HG03520 (cell line): ENCODE data around the gene CRHR1.

ENCODE experiments used
- ATAC-seq: cut with Tn5 transposase; IDR thresholded peaks from one replicate; pipeline ENCODE4 v1.9.1; 2021; ENCODE audit warnings: mild to moderate bottlenecking, moderate library complexity; ENCODE audit not compliant: unreplicated experiment

CRHR1 gene

GRCh38 chr17:45758544-45758943 is 25.6 kb upstream of the CRHR1 start:
- ATAC-seq, result no peak

DNA sequence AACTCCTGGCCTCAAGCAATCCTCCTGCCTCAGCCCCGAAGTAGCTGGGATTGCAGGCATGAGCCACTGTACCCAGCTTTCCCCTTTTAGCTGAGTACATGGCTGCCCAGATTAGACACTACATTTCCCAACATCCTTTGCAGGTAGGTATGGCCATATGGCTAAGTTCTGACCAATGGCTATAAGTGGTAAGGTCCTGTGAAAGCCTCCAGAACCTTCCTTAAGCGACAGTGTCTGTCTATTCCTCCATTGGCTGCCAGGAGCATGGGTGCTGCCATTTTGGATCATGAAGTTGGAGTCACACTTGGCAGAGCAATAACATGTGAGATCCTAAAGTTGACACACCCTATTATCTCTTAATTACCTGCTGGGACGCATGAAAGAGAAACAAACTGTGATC is 24.4 kb upstream of the CRHR1 start:
- ATAC-seq, result no peak

GRCh38 chr17:45761957-45762565 is 22.1 kb upstream of the CRHR1 start:
- no peak for ATAC-seq

DNA sequence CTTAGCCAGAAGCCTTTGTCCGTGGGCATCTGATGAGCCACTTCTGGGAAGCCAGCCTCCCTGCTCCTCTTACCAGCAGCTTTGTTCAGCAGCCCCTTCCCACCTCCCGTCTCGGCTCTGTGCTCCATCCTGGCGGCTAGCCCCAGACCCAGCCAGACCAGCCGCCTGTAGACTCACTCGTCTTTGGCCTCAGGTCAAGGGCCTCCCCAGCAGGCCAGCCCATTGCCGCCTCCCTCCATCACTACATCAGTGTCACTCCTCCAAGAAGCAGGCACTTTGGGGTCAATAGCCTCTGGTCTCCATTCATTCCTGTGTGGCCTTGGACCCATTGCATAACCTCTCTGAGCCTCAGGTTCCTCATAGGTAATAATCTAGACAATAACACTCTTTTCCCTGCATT is 20.9 kb upstream of the CRHR1 start:
- ATAC-seq, result no peak

GRCh38 chr17:45764479-45764878 is 19.6 kb upstream of the CRHR1 start:
- ATAC-seq, result no peak

- no peak for ATAC-seq
These were observed 16.1 kb upstream of the CRHR1 start for GRCh38 chr17:45768000-45768399.

GRCh38 chr17:45770632-45771270 is 13.4 kb upstream of the CRHR1 start:
- no peak for ATAC-seq

DNA sequence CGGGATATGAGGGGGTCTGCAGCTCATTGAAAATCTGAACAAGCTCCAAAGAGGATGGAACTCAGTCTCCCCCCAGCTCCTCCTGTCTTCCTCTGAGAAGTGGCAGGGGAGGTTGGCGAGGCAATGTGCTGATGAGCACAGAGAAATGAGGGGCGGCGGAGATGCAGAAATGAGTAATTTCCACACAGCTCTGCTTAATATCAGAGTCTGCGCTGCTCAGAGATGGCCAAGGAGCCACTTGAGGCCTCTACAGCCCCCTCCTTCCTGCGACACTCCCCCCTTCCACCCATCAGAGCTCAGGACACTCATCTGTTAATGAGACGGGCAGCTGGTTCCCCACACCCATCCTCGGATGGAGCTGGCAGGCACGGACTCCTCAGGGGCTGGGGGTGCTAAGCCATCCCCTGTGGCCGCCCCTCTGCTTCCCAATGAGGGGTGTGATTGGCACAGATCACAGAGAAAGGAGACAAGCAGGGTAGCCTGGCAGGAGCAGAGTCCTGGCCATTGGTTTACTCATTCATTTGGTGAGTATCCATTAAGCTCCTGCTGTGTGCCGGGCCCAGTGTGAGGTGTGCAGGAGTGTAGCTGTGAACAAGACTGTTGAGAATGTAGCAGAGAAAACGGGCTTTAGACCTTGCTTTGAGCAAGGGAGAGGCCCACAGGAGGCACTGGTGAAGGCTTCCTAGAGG is 12.7 kb upstream of the CRHR1 start:
- ATAC-seq, result no peak

DNA sequence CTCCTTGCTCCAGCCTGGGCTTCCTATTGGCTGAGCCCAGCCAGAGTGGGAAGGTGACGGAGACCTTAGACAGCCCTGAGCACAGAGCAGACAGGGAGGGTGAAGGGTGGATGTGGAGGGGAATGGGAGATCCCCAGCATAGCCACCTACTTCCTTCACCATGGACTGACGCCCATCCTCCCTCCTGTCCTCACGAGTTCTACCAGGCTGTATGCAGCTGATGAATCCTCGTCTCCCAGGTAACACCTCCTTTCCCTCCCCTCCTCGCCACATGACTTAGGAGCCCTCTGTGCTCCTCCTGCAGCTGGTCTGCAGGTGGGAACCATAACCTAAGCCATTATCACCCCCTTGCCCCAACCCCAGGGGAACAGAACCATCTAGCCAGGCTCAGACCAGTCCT is 9.0 kb upstream of the CRHR1 start:
- ATAC-seq, result no peak

- no peak for ATAC-seq
These were observed 8.5 kb upstream of the CRHR1 start for GRCh38 chr17:45775576-45776011.

DNA sequence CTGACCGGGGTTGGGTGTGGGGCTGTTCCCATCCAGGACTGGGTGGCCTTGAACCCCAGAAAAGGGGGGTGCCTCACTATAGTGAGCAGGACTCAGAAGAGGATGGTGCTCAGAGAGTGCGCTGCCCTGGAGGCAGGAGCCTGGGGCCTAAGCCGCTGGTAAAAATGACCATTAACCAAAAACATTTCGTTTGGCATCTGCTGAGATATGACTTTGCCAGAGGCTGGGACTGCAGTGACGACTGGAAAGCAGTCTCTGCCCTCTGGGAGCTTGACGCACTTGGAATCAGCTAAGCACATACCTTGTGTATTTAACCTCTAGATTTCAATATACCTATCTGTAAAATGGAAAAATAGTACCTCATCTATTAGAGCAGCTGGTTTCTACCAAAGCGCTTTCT is 7.2 kb upstream of the CRHR1 start:
- no peak for ATAC-seq

- ATAC-seq, result no peak
These were observed 6.7 kb upstream of the CRHR1 start for GRCh38 chr17:45777388-45777787.

DNA sequence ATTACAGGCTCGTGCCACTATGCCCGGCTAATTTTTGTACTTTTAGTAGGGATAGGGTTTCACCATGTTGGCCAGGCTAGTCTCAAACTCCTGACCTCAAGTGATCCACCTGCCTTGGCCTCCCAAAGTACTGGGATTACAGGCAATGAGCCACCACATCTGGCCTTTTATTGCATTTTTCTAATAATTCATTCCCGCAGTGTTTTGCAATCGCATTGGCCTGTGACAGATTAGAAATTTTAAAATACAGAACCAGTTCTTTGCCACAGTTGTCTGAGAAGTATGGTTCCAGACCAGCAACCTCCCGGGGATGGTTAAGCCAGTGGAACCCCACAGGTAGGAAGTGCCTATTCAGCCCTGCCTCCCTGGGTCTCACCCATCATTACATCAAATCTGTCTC is 3.2 kb upstream of the CRHR1 start:
- no peak for ATAC-seq

DNA sequence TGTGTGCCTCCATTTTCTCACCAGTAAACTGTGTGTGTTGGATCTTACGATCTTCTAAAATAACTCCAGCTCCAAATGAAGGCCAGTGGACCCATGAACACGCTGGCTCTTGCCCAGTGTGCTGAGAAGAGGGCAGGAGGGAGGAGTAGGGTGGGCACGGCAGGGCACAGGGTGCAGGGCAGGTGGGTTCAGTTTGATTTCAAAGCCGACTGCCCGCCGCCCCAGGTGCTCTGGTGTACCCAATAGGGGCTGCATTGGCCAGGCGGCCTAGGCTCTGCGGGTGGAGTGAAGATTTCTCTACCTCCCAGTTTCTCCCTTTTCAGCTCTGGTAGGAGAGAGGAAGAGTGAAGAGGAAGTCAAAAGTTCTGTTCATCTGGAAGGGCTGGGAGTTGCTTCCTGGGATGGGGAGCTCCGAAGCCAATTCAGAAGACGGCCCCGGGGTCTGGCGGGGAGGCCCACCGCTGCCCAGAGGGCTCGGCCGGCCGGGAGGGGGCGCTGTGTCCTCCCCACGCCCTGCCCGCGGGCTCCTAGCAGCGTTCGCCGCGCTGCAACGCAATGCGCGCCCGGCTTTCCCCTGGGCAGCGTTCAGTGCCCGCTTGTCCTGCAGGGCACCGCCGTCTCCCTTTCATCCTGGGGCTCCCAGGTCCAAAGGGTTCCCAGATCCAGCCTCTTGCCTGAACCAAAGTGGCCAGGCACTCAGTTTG is 1.1 kb upstream of the CRHR1 start:
- ATAC-seq, result no peak

DNA sequence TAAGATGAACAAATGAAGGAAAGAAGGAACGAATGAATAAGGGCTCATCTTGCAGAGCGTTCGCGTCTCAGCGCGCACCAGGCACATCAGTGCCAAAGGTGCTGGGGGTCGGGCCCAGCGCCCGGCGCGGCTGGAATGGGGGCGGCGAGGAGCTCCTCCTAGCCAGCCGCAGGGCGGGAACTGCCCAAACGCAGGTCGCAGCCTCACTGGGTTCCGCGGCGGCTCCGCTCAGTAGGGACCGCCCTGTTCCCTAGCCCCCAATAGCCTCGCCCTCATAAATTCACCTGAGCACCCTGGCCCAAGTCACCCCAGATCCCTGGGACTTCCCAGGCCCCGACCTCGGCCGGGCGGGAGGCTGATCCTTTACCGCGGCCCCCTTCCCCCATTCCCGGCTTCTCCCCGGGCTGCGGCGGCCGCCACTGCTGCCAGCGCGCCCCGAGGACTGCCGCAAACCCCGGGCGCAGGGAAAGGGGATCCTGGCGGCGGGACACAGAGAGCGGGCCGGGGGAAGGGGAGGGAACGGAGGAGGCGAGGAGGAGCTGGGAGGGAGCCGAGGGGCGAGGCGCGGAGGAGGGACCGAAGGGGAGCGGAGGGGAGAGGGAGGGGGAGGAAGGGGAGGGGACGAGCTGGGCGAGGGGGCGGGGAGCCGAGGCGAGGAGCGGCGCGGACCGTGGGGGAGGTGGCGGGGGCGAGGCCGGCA is 377 bp upstream of the CRHR1 start:
- ATAC-seq, result no peak

- no peak for ATAC-seq
These were observed 790 bp downstream of the CRHR1 start for GRCh38 chr17:45784741-45785479.

DNA sequence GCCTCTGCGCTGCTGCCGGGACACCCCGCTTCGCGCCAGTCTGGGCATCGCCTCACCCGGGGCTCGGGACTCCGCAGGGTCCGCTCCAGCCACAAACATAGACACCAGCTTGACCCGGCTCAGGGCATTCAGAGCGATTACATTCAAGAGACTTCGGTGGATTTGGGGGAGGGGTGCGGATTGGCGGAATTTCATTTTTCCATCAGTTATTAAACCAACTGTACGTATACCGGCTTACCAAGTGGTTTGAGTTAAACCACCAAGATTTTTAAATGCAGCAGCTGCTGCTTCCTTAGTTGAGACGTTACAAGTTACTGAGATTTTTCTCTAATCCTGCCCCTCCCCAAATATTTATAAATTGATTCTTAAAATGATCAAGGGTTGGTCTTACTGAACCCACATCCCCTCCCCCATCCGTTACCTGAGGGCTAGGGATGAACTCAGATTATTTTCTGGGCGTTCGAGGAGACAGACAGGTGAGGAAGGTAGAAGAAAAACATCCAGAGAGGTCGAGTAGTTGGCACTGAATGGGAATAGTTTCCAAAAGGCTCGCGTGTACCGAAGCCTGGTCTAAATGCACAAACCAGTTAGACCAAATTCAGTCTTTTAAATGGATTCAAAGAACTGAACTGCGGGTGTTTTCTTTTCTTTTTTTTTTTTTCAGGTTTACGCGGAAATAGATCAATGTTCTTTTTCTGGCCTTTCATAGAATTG is 1.5 kb downstream of the CRHR1 start:
- ATAC-seq, result no peak

GRCh38 chr17:45786349-45786748 is 2.2 kb downstream of the CRHR1 start:
- ATAC-seq, result no peak

- ATAC-seq, result no peak
These were observed 2.9 kb downstream of the CRHR1 start for GRCh38 chr17:45787044-45787443.

DNA sequence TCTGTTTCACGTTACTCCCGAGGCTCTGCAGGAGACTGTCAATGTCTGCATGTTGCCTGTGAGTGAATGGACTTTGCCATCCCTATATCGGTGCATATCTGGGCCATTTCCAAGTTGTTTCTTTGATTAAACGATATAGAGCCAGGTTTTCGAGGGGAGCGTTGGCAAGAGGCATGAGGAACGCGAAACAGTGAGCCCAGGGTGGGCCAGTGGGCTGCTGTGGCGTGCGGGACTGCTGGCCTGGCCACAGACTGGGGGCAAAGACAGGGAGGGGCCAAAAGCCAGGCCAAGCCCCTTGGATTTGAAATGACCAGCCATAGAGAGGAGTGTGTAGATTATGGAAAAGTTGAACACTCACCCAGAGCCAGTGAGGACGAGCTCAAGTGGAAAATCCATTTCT is 3.5 kb downstream of the CRHR1 start:
- ATAC-seq, result no peak
